ENCODE measurements around the gene HNF1A. TPM values are rescaled to one million over a fixed set of nuclear protein-coding genes. Genes with fewer than 3 reads are reported as not detected.

HNF1A gene
- total and polyA plus RNA-seq, 10 of the 15 experiments (the other 5 are each of a cell fraction or from before 2014, with no cell fraction given): 0.10 TPM; not detected in 9

DNA sequence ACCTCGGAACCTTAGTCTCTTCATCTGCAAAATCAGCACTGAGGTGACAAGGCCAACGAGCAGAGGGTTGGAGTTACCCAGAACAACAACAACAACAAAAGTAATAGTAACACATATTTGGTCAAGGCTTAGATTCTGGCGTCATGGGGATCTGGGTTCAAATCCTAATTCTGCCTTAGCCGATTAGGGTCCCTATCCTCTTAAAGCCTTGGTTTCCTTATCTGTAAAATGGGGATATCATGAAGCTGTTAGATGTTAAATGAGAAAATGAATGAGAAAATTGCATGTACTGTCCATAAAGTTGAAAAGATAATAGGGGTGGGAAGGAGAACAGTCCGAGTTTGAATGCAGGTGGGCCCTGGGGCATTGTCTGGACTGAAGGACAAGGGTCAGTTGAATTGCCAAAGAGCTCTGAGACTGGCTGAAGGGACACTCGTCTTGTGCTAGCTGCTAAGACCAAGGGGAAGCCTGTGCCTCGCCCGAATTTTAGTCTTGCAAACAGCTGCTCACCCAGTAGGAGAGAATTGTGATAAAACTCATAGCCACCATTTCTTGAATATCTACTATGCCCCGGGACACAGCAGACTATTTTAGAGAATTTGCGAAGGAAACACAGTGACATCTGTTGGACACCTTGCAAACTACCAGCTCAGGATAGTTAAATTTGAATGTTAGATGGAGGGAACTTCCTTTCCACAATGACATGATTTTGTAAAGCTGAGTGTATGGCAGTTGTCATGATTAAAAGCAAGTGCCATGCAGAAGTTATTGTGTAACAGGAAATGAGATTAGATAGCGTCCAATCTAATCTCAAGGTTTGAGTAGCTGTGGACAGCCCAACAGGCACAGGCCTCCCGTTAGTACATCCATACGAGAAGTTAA, 6.8 kb upstream of the HNF1A start (continued):
- TF ChIP-seq SMC3 (IDR thresholded peaks at IDR 0.05; ENCODE audit: borderline replicate concordance, low read length) (peak; percentile 85; the same call in 1 of the 2 replicates), SPI1 (IDR thresholded peaks at IDR 0.05; ENCODE audit: borderline replicate concordance, insufficient read depth, low read depth, low read length) (0 out of 2 replicates have a peak, but pooled peaks have one; percentile 2), TCF12 (IDR thresholded peaks at IDR 0.05; ENCODE audit: low read depth, low read length) (no peak), YY1 (IDR thresholded peaks at IDR 0.05; ENCODE audit: low read depth, low read length) (peak; percentile 64; the same call in 1 of the 2 replicates)

DNA sequence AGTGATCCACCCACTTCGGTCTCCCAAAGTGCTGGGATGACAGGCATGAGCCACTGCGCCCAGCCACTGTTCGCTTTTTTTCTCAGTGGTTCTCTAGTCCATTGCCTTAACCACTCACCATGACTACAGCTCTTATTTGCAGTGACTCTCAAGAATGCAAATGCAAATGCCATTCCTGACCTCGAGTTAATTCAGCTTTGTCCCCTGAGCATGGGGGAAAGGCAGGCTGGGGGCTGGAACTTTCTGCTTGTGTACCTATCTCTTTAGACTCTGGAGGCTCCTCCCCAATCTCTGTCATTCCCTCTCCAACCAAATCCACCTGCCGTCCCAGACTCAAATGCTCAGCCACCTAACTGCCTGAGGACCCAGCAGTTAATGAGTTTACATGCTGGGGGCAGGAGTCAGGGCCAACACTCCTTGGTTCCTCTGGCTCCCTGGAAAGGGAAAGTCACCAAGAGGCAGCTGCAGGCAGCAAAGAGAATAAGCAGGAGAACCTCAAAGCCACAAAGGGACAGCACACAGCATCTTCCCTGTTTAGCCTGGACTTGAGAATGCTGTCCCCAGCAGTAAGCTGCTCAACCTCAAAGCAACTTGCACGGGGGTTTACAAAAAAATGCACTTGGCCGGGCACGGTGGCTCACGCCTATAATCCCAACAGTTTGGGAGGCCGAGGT, 5.3 kb upstream of the HNF1A start:
- no peaks in the 10 kb centered on the region for H3K27me3 ChIP-seq (replicated peaks in 1 of 2; ENCODE audit: control insufficient read depth in 2 of 2, insufficient read depth in 2 of 2, low read length in 1 of 2)
- H3K27ac ChIP-seq (ENCODE audit: control insufficient read depth, insufficient read depth): no peak overlapping the region
- H3K4me2 ChIP-seq (ENCODE audit: control insufficient read depth, insufficient read depth): no peak overlapping the region
- ChIA-PET POLR2A (interaction anchor here (0.6 to 1.2 kb wide), 3 partner anchors 34 to 259 kb away, joined by 3 to 5 read pairs (median 3); no protein-coding TSS in a partner anchor), CTCF (interaction anchor here (0.7 to 4.0 kb wide), 29 partner anchors 11 to 391 kb away, joined by 3 to 73 read pairs (median 10); partner anchors contain the start of genes ACADS and POP5), SMC1A (ENCODE audit: uncharacterized antibody, unreplicated experiment) (interaction anchor here (1.1 to 5.2 kb wide), 19 partner anchors 34 to 391 kb away, joined by 3 to 67 read pairs (median 9); partner anchors contain the start of genes ACADS, MLEC and POP5), RAD21 (ENCODE audit: unreplicated experiment) (interaction anchor here (1.1 to 2.7 kb wide), 8 partner anchors 29 to 391 kb away, joined by 3 to 53 read pairs (median 14); partner anchors contain the start of gene POP5)
- no peaks in the 10 kb centered on the region for H3K79me2 ChIP-seq (ENCODE audit: control insufficient read depth, insufficient read depth, low read length)
- no peak for ATAC-seq
- H2AFZ ChIP-seq (ENCODE audit: control insufficient read depth, low read depth, low read length): no peak overlapping the region
- H3K9me3 ChIP-seq (replicated peaks; ENCODE audit: control insufficient read depth, insufficient read depth, low read length): no peaks in the 10 kb centered on the region
- H3K4me1 ChIP-seq (ENCODE audit: control insufficient read depth, insufficient read depth, low read length): no peaks in the 10 kb centered on the region
- 49% methylated on average over 10 of the region's 10 CpGs for WGBS (ENCODE audit: insufficient coverage, insufficient replicate concordance, low lambda C conversion rate, missing lambda C conversion rate)
- in situ Hi-C loops (cut with MboI): loop anchor here (5.0 kb wide), 1 partner anchor 326 kb away; no protein-coding TSS in a partner anchor
- no peak overlapping the region for H3K4me3 ChIP-seq
- no peak overlapping the region for H3K9ac ChIP-seq (ENCODE audit: control insufficient read depth, insufficient read depth, low read length)
- no peak for DNase-seq (ENCODE audit: low read depth, low spot score)
- FAIRE-seq: no peak
- TF ChIP-seq, protein P1, sequence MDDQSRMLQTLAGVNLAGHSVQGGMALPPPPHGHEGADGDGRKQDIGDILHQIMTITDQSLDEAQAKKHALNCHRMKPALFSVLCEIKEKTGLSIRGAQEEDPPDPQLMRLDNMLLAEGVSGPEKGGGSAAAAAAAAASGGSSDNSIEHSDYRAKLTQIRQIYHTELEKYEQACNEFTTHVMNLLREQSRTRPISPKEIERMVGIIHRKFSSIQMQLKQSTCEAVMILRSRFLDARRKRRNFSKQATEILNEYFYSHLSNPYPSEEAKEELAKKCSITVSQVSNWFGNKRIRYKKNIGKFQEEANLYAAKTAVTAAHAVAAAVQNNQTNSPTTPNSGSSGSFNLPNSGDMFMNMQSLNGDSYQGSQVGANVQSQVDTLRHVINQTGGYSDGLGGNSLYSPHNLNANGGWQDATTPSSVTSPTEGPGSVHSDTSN (IDR thresholded peaks at IDR 0.05; ENCODE audit: insufficient replicate concordance, low read depth, low read length): no peak
- TF ChIP-seq CHD1 (IDR thresholded peaks at IDR 0.05; ENCODE audit: low read depth, low read length): no peak
- TF ChIP-seq SRF (IDR thresholded peaks at IDR 0.05; ENCODE audit: low read depth in 2 of 2, low read length in 2 of 2): no peak
- H4K20me1 ChIP-seq (ENCODE audit: control insufficient read depth, insufficient read depth): no peaks in the 10 kb centered on the region
- no TSS peak for BruUV-seq (replicated peaks)
- intact Hi-C loops (cut with micrococcal nuclease; ENCODE audit: unreplicated experiment): loop anchor here (5.0 kb wide), 2 partner anchors 261 to 346 kb away; partner anchors contain the start of gene UNC119B
- no peaks in the 10 kb centered on the region for H3K36me3 ChIP-seq (ENCODE audit: control insufficient read depth in 2 of 2, insufficient read depth in 2 of 2, low read length in 1 of 2)

All from GM12878 (cell line).